Right atrium auricular region (tissue), 2 donors: ENCODE results near the gene F9. TPM values are rescaled to one million over a fixed set of nuclear protein-coding genes. Genes with fewer than 3 reads are reported as not detected.
"Not testable (repeated sequence)": the region's sequence is repeated elsewhere in the genome, so short reads cannot be mapped to it uniquely, and the experiment has no call there.

Source experiments
- DNase-seq: peaks from one replicate; pipeline ENCODE4 v3.0.0-alpha.2; 2019; ENCODE audit warnings: low spot score
- H3K27ac ChIP-seq, 2 donors: fragments of 200-600 bp; sonication (generic); 1 replicate in 1 of 2; 2 replicates in 1 of 2; pipeline ENCODE4 v1.5.1; 2016 to 2019
- H3K27me3 ChIP-seq, 2 donors: fragments of 200-600 bp; sonication (generic); one replicate each; pipeline versions ENCODE4 v1.5.1 to v1.6.0; 2017 to 2019
- H3K36me3 ChIP-seq: fragments of 200-600 bp; sonication (generic); one replicate; pipeline ENCODE4 v1.5.1; 2016
- H3K4me1 ChIP-seq, 2 donors: fragments of 200-600 bp; sonication (generic); one replicate each; pipeline versions ENCODE4 v1.5.1 to v1.6.0; 2017 to 2019
- H3K4me3 ChIP-seq, 2 donors: fragments of 200-600 bp; sonication (generic); 1 replicate in 1 of 2; 2 replicates in 1 of 2; pipeline ENCODE4 v1.5.1; 2017 to 2019; ENCODE audit warnings: mild to moderate bottlenecking in 1 of 2, moderate library complexity in 1 of 2
- H3K9me3 ChIP-seq, 2 donors: fragments of 200-600 bp; sonication (generic); one replicate each; pipeline ENCODE4 v1.5.1; 2019
- total RNA-seq, 2 donors: library from RNA; depleted of rRNA; stranded (reverse); fragments of >200 nt; gene quantifications; one replicate each; pipeline ENCODE4 v1.1.0, GENCODE V29; 2016
- TF ChIP-seq, protein P1 (sequence below), 2 donors: fragments of 200-600 bp; sonication (generic); IDR thresholded peaks; one replicate each; pipeline ENCODE4 v1.5.1; 2019; ENCODE audit warnings: antibody characterized with exemption in 2 of 2

F9 gene
- total RNA-seq, 2 donors from 2014 or later, result not detected

DNA sequence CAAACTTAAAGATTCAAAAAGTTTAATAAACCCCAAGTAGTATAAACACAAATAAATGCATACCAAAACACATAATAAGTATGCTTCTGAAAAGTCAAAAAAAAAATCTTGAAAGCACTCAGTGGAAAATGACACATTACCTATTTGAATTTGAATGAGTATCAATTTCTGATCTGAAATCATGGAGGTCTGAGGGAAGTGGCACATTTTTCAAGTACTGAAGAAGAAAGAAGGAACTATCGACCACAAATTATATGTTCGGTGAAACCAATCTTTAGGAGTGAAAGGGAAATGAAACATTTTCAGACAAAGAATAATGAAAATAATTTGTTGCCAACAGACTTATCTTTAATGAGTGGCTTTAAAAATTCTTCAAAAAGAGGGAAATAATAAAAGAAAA is 12.1 kb upstream of the F9 start:
- no peak overlapping the region for H3K4me3 ChIP-seq
- no peaks in the 10 kb centered on the region for H3K9me3 ChIP-seq
- H3K36me3 ChIP-seq, result no peaks in the 10 kb centered on the region
- no peak overlapping the region for H3K27ac ChIP-seq
- TF ChIP-seq, protein P1, sequence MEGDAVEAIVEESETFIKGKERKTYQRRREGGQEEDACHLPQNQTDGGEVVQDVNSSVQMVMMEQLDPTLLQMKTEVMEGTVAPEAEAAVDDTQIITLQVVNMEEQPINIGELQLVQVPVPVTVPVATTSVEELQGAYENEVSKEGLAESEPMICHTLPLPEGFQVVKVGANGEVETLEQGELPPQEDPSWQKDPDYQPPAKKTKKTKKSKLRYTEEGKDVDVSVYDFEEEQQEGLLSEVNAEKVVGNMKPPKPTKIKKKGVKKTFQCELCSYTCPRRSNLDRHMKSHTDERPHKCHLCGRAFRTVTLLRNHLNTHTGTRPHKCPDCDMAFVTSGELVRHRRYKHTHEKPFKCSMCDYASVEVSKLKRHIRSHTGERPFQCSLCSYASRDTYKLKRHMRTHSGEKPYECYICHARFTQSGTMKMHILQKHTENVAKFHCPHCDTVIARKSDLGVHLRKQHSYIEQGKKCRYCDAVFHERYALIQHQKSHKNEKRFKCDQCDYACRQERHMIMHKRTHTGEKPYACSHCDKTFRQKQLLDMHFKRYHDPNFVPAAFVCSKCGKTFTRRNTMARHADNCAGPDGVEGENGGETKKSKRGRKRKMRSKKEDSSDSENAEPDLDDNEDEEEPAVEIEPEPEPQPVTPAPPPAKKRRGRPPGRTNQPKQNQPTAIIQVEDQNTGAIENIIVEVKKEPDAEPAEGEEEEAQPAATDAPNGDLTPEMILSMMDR (IDR thresholded peaks at IDR 0.05), result no peak
- no peaks in the 10 kb centered on the region for H3K4me1 ChIP-seq
- no peaks in the 10 kb centered on the region for H3K27me3 ChIP-seq
- DNase-seq, result no peak

DNA sequence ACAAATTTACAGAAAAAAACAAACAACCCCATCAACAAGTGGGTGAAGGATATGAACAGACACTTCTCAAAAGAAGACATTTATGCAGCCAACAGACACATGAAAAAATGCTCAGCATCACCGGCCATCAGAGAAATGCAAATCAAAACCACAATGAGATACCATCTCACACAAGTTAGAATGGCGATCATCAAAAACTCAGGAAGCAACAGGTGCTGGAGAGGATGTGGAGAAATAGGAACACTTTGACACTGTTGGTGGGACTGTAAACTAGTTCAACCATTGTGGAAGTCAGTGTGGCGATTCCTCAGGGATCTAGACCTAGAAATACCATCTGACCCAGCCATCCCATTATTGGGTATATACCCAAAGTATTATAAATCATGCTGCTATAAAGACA is 1.7 kb upstream of the F9 start:
- not testable (repeated sequence) for H3K9me3 ChIP-seq, H3K36me3 ChIP-seq, H3K4me1 ChIP-seq, DNase-seq, H3K27me3 ChIP-seq, H3K27ac ChIP-seq, H3K4me3 ChIP-seq

DNA sequence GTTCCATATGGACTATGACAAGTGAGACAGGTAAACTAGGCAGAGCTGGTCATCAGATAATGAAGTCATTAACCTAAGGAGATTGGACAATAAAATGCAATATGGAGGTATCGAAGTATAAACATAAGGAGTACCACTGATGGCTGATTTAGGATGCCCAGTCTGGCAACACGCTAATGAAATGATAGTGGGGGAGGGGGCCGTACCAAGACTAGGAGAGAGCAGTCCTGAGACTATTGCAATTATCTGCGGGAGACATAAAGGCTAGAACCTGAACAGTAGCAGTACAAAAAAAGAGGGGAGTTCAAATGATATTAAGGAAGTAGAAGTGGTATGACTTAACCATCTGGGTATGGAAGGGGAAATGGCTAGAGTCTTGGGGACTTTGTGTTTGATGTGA is 2.3 kb downstream of the F9 start:
- H3K27me3 ChIP-seq, result no peaks in the 10 kb centered on the region
- TF ChIP-seq, protein P1 (IDR thresholded peaks at IDR 0.05), result no peak
- H3K9me3 ChIP-seq, result no peaks in the 10 kb centered on the region
- no peaks in the 10 kb centered on the region for H3K36me3 ChIP-seq
- H3K4me1 ChIP-seq, result no peaks in the 10 kb centered on the region
- H3K4me3 ChIP-seq, result no peak overlapping the region
- no peak overlapping the region for H3K27ac ChIP-seq
- no peak for DNase-seq

DNA sequence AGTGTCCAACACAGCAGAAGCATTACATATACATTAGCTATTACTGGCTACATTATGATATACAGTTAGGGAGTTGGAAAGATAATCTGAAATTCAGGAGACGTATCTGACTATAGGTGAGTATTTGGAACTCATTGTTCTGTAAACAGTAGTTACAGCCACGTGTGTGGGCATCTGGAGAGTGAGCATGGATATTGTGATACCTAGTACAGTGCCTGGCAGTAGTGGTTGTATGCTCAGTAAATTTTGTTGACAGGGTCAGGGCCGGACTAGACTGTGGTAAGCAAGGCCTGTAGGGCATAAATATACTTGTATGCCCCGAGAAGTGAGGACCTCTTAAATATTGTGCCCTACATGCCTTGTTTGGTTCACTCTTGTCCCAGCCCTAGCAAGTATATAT is 2.9 kb downstream of the F9 start:
- H3K4me1 ChIP-seq, result no peaks in the 10 kb centered on the region
- H3K4me3 ChIP-seq, result no peak overlapping the region
- no peak for DNase-seq
- H3K27me3 ChIP-seq, result no peaks in the 10 kb centered on the region
- no peaks in the 10 kb centered on the region for H3K9me3 ChIP-seq
- TF ChIP-seq, protein P1 (IDR thresholded peaks at IDR 0.05), result no peak
- no peaks in the 10 kb centered on the region for H3K36me3 ChIP-seq
- H3K27ac ChIP-seq, result no peak overlapping the region

- H3K27ac ChIP-seq, result no peak overlapping the region
- H3K4me3 ChIP-seq, result no peak overlapping the region
- no peaks in the 10 kb centered on the region for H3K4me1 ChIP-seq
- no peak for DNase-seq
- TF ChIP-seq, protein P1 (IDR thresholded peaks at IDR 0.05), result no peak
- H3K9me3 ChIP-seq, result no peaks in the 10 kb centered on the region
- no peaks in the 10 kb centered on the region for H3K36me3 ChIP-seq
- no peaks in the 10 kb centered on the region for H3K27me3 ChIP-seq
These were observed 8.6 kb downstream of the F9 start for GRCh38 chrX:139538907-139539790.

GRCh38 chrX:139542652-139543051 is 12.1 kb downstream of the F9 start:
- H3K4me1 ChIP-seq, result no peaks in the 10 kb centered on the region
- no peaks in the 10 kb centered on the region for H3K36me3 ChIP-seq
- no peaks in the 10 kb centered on the region for H3K9me3 ChIP-seq
- no peak overlapping the region for H3K4me3 ChIP-seq
- TF ChIP-seq, protein P1 (IDR thresholded peaks at IDR 0.05), result no peak
- H3K27me3 ChIP-seq, result no peaks in the 10 kb centered on the region
- H3K27ac ChIP-seq, result no peak overlapping the region
- no peak for DNase-seq
